Measurements from ENCODE around the gene ZNF668. TPM values are rescaled to one million over a fixed set of nuclear protein-coding genes. Genes with fewer than 3 reads are reported as not detected.

Gene ZNF668
- total and polyA plus RNA-seq, 7 donors: 4.8 to 12.5 (median 6.4) TPM

GRCh38 chr16:31079342-31079944, 5.4 kb upstream of the ZNF668 start:
- intact Hi-C loops (cut with DNase I): no loop called here
- H3K36me3 ChIP-seq: peaks cover 49 to 84% (median 55%) of the 10 kb centered on the region in 4 donors
- DNase-seq: no peak
- H3K9me3 ChIP-seq: no peaks in the 10 kb centered on the region
- H3K27ac ChIP-seq: no peak overlapping the region
- H3K4me1 ChIP-seq: peaks cover 0 to 15% (median 12%) of the 10 kb centered on the region in 4 donors
- H3K27me3 ChIP-seq: no peaks in the 10 kb centered on the region
- TF ChIP-seq EP300 (IDR thresholded peaks at IDR 0.05) (no peak), POLR2A (IDR thresholded peaks at IDR 0.05) (no peak), CTCF (IDR thresholded peaks at IDR 0.05) (no peak), POLR2AphosphoS5 (IDR thresholded peaks at IDR 0.05) (no peak)
- no peak overlapping the region for H3K4me3 ChIP-seq
- WGBS, 2 donors: 85 to 93% methylated on average over 13 of the region's 13 CpGs

GRCh38 chr16:31078597-31079341, 4.7 kb upstream of the ZNF668 start:
- intact Hi-C loops (cut with DNase I): no loop called here
- peak; percentile 59 for DNase-seq
- no peak for TF ChIP-seq EP300 (IDR thresholded peaks at IDR 0.05)
- H3K9me3 ChIP-seq: no peaks in the 10 kb centered on the region
- H3K27ac ChIP-seq: no peak overlapping the region
- peaks cover 47 to 77% (median 55%) of the 10 kb centered on the region in 4 donors for H3K36me3 ChIP-seq
- H3K4me3 ChIP-seq: no peak overlapping the region
- 94 to 95% methylated on average over 15 of the region's 15 CpGs for WGBS, 2 donors
- H3K27me3 ChIP-seq: no peaks in the 10 kb centered on the region
- peaks cover 0 to 15% (median 12%) of the 10 kb centered on the region in 4 donors for H3K4me1 ChIP-seq

GRCh38 chr16:31077592-31078396, 3.8 kb upstream of the ZNF668 start:
- peaks cover 42 to 67% (median 54%) of the 10 kb centered on the region in 4 donors for H3K36me3 ChIP-seq
- TF ChIP-seq POLR2AphosphoS5 (IDR thresholded peaks at IDR 0.05) (no peak), CTCF (IDR thresholded peaks at IDR 0.05) (no peak), EP300 (IDR thresholded peaks at IDR 0.05) (no peak), POLR2A (IDR thresholded peaks at IDR 0.05) (no peak)
- no peak overlapping the region for H3K4me3 ChIP-seq
- peaks cover 0 to 17% (median 14%) of the 10 kb centered on the region in 4 donors for H3K4me1 ChIP-seq
- peak; percentile 59 for DNase-seq
- no peaks in the 10 kb centered on the region for H3K27me3 ChIP-seq
- H3K9me3 ChIP-seq: no peaks in the 10 kb centered on the region
- 95 to 96% methylated on average over 30 of the region's 30 CpGs for WGBS, 2 donors
- intact Hi-C loops (cut with DNase I): no loop called here
- H3K27ac ChIP-seq: no peak overlapping the region

GRCh38 chr16:31077024-31077423, 3.0 kb upstream of the ZNF668 start:
- DNase-seq: no peak
- intact Hi-C loops (cut with DNase I): no loop called here
- Histone ChIP-seq H3K36me3 (peaks cover 42 to 59% (median 51%) of the 10 kb centered on the region in 4 donors), H3K4me3 (no peak overlapping the region), H3K4me1 (peaks cover 0 to 25% (median 22%) of the 10 kb centered on the region in 4 donors), H3K27me3 (no peaks in the 10 kb centered on the region), H3K9me3 (no peaks in the 10 kb centered on the region), H3K27ac (no peak overlapping the region)
- 97% methylated on average over 13 of the region's 13 CpGs for WGBS, 2 donors
- TF ChIP-seq POLR2A (IDR thresholded peaks at IDR 0.05) (no peak), EP300 (IDR thresholded peaks at IDR 0.05) (no peak), POLR2AphosphoS5 (IDR thresholded peaks at IDR 0.05) (no peak), CTCF (IDR thresholded peaks at IDR 0.05) (no peak)

- Histone ChIP-seq H3K27ac (no peak overlapping the region), H3K27me3 (no peaks in the 10 kb centered on the region), H3K36me3 (peaks cover 42 to 53% (median 50%) of the 10 kb centered on the region in 4 donors), H3K9me3 (no peaks in the 10 kb centered on the region), H3K4me1 (peaks cover 0 to 31% (median 27%) of the 10 kb centered on the region in 4 donors), H3K4me3 (no peak overlapping the region)
- intact Hi-C loops (cut with DNase I): no loop called here
- WGBS, 2 donors: 79 to 85% methylated on average over 16 of the region's 16 CpGs
- DNase-seq: peak; percentile 58
- TF ChIP-seq POLR2A (IDR thresholded peaks at IDR 0.05) (no peak), EP300 (IDR thresholded peaks at IDR 0.05) (no peak), CTCF (IDR thresholded peaks at IDR 0.05) (no peak), POLR2AphosphoS5 (IDR thresholded peaks at IDR 0.05) (no peak)
Measured at GRCh38 chr16:31076319-31076718, 2.3 kb upstream of the ZNF668 start.

All from sigmoid colon (tissue), 7 donors.